ENCODE results near the gene NCOA1.
"Not testable (repeated sequence)": the region's sequence is repeated elsewhere in the genome, so short reads cannot be mapped to it uniquely, and the experiment has no call there.

Gene NCOA1

DNA sequence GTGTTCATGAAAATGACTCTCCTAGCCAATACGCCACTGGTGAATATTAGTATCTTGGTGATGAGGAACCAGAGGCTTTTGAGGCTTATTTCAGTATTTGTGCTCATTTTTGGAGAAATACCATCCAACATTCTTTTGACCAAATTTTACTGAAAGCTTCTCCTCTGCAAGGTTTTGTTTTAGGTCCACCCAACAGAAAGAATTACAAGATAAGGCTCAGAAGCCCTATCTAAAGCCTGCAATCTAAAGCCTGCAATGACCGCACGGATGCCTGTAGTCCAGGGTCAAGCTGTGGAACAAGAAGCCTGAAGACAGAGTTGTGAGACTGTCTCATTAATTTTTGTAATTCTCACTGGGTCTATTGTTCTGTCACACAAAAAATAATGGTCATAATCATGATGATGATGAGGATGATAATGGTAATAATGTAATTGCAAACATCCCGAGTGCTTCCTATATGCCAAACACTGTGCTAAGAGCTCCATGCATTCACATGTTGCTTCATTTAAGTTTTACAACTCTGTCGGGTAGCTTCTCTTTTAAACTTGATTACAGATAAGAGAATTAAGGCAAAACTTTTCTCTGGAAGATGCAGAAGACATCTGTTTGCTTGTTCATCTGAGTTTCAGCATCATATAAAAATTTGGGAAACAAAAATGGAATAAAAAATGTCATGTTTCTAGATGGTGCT, 33.2 kb upstream of the NCOA1 start:
- TF ChIP-seq POLR2AphosphoS5 (IDR thresholded peaks at IDR 0.05; ENCODE audit: low read depth, low read length): no peak
- TF ChIP-seq TAF1 (IDR thresholded peaks at IDR 0.05; ENCODE audit: low read depth, low read length): no peak
- TF ChIP-seq SPI1 (IDR thresholded peaks at IDR 0.05; ENCODE audit: low read depth, low read length): no peak
- TF ChIP-seq POLR2A (IDR thresholded peaks at IDR 0.05; ENCODE audit: low read depth, low read length): no peak
- no peak for TF ChIP-seq POU2F2 (IDR thresholded peaks at IDR 0.05; ENCODE audit: low read depth, low read length)
- FAIRE-seq (no peak), DNase-seq (ENCODE audit: insufficient read length, low spot score) (no peak)

- no peak for DNase-seq (ENCODE audit: insufficient read length, low spot score)
- no peak for FAIRE-seq
- TF ChIP-seq POU2F2 (IDR thresholded peaks at IDR 0.05; ENCODE audit: low read depth, low read length) (no peak), SPI1 (IDR thresholded peaks at IDR 0.05; ENCODE audit: low read depth, low read length) (no peak), POLR2A (IDR thresholded peaks at IDR 0.05; ENCODE audit: low read depth, low read length) (no peak), POLR2AphosphoS5 (IDR thresholded peaks at IDR 0.05; ENCODE audit: low read depth, low read length) (no peak), PAX5 (IDR thresholded peaks at IDR 0.05; ENCODE audit: insufficient read depth, low read length, severe bottlenecking) (no peak), TAF1 (IDR thresholded peaks at IDR 0.05; ENCODE audit: low read depth, low read length) (no peak)
These were observed 31.6 kb upstream of the NCOA1 start for GRCh38 chr2:24459224-24460161.

- TF ChIP-seq POLR2A (IDR thresholded peaks at IDR 0.05; ENCODE audit: low read depth, low read length) (no peak), POLR2AphosphoS5 (IDR thresholded peaks at IDR 0.05; ENCODE audit: low read depth, low read length) (no peak), PAX5 (IDR thresholded peaks at IDR 0.05; ENCODE audit: insufficient read depth, low read length, severe bottlenecking) (no peak), TAF1 (IDR thresholded peaks at IDR 0.05; ENCODE audit: low read depth, low read length) (no peak), POU2F2 (IDR thresholded peaks at IDR 0.05; ENCODE audit: low read depth, low read length) (no peak), SPI1 (IDR thresholded peaks at IDR 0.05; ENCODE audit: low read depth, low read length) (no peak)
- FAIRE-seq: peak; percentile 16
- no peak for DNase-seq (ENCODE audit: insufficient read length, low spot score)
These were observed 29.4 kb upstream of the NCOA1 start for GRCh38 chr2:24461685-24462084.

GRCh38 chr2:24463271-24463670, 27.8 kb upstream of the NCOA1 start:
- no peak for FAIRE-seq
- no peak for DNase-seq (ENCODE audit: insufficient read length, low spot score)
- TF ChIP-seq POLR2AphosphoS5 (IDR thresholded peaks at IDR 0.05; ENCODE audit: low read depth, low read length) (no peak), PAX5 (IDR thresholded peaks at IDR 0.05; ENCODE audit: insufficient read depth, low read length, severe bottlenecking) (no peak), SPI1 (IDR thresholded peaks at IDR 0.05; ENCODE audit: low read depth, low read length) (no peak), TAF1 (IDR thresholded peaks at IDR 0.05; ENCODE audit: low read depth, low read length) (no peak)

DNA sequence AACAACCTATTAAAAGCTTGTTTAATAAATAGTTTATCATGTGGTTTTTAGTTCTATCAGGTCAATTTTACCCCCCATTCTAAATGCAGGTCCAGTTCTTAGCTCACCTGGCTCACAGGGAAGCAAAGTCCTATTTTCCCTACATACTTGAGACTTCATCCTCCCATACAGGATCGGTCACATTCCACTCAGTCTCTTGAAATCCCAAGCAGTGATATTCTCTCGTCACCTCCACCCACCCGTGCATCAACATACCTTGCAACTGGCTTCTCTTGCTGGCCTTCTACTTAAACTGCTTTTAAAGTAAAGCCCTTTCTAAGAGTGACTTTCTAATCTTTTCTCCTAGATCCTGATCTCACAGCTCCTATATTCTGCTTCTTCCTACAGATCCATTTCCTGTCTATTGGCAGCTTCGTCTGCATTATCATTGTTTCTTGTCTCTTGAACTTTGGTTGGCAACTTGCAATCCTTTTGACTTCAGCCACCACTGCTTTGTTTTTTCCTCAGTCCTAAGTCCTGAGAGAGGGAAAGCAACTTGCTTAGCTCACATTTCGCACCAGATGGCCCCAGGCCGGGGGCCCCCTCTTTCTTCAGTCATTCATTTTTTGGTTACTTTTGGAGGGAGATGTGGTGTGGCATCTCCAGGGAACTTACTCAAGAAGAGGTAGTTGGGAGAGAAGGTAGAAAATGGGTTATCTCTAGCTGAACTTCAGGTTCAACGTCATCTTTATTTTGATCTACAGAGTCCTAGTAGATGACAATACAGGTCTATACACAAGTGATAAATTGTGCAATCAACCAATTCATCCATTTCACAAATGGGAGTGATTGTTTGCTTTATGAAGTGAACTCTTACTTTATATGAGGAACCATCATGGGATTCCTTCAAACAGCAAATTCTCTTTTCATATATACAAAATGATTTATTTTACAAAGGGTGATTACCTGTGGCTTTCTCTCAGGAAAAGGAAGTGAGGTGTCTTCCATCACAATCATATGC, 23.9 kb upstream of the NCOA1 start:
- DNase-seq (ENCODE audit: insufficient read length, low spot score): no peak
- TF ChIP-seq TAF1 (IDR thresholded peaks at IDR 0.05; ENCODE audit: low read depth, low read length) (no peak), SPI1 (IDR thresholded peaks at IDR 0.05; ENCODE audit: low read depth, low read length) (no peak), POU2F2 (IDR thresholded peaks at IDR 0.05; ENCODE audit: low read depth, low read length) (no peak), POLR2AphosphoS5 (IDR thresholded peaks at IDR 0.05; ENCODE audit: low read depth, low read length) (no peak), PAX5 (IDR thresholded peaks at IDR 0.05; ENCODE audit: insufficient read depth, low read length, severe bottlenecking) (no peak), POLR2A (IDR thresholded peaks at IDR 0.05; ENCODE audit: low read depth, low read length) (no peak)
- FAIRE-seq: no peak

GRCh38 chr2:24468453-24468852, 22.6 kb upstream of the NCOA1 start:
- not testable (repeated sequence) for FAIRE-seq; DNase-seq (ENCODE audit: insufficient read length, low spot score)

DNA sequence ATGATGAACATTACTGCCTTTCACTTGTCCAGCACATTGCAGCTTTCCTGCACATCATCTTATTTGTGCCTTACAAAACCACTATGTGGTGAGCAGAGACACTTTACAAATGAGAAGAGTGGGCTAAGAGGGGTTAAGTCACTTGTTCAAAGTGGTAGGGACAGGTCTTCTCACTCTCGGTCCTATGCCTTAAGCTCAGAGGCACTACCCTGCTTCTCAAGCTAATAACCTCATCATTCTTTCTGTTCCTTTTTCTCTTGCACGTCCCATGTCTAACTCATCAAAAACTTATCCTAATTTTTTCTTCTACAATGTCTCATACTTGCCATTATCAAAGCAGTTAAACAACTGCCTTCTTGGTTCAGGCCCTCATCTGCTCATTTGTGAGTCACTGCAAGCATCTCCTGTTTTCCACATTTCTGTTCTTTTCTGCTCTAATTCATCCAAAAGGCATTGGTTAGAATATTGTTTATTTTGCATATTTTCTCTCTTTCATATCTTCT, 21.9 kb upstream of the NCOA1 start:
- DNase-seq (ENCODE audit: insufficient read length, low spot score) (no peak), FAIRE-seq (peak; percentile 20)
- TF ChIP-seq POLR2AphosphoS5 (IDR thresholded peaks at IDR 0.05; ENCODE audit: low read depth, low read length): no peak
- no peak for TF ChIP-seq POLR2A (IDR thresholded peaks at IDR 0.05; ENCODE audit: low read depth, low read length)
- no peak for TF ChIP-seq TAF1 (IDR thresholded peaks at IDR 0.05; ENCODE audit: low read depth, low read length)
- TF ChIP-seq PAX5 (IDR thresholded peaks at IDR 0.05; ENCODE audit: insufficient read depth, low read length, severe bottlenecking): no peak
- TF ChIP-seq SPI1 (IDR thresholded peaks at IDR 0.05; ENCODE audit: low read depth, low read length): peak; percentile 67

- no peak for FAIRE-seq
- no peak for TF ChIP-seq PAX5 (IDR thresholded peaks at IDR 0.05; ENCODE audit: insufficient read depth, low read length, severe bottlenecking)
- no peak for TF ChIP-seq SPI1 (IDR thresholded peaks at IDR 0.05; ENCODE audit: low read depth, low read length)
- TF ChIP-seq POU2F2 (IDR thresholded peaks at IDR 0.05; ENCODE audit: low read depth, low read length): no peak
- no peak for TF ChIP-seq TAF1 (IDR thresholded peaks at IDR 0.05; ENCODE audit: low read depth, low read length)
- TF ChIP-seq POLR2AphosphoS5 (IDR thresholded peaks at IDR 0.05; ENCODE audit: low read depth, low read length): no peak
- no peak for TF ChIP-seq POLR2A (IDR thresholded peaks at IDR 0.05; ENCODE audit: low read depth, low read length)
- no peak for DNase-seq (ENCODE audit: insufficient read length, low spot score)
These were observed 19.4 kb upstream of the NCOA1 start for GRCh38 chr2:24471662-24472061.

GRCh38 chr2:24472416-24472815, 18.6 kb upstream of the NCOA1 start:
- TF ChIP-seq POLR2A (IDR thresholded peaks at IDR 0.05; ENCODE audit: low read depth, low read length): no peak
- FAIRE-seq: no peak
- DNase-seq (ENCODE audit: insufficient read length, low spot score): no peak

Measured in GM12891 (cell line).